Measurements from ENCODE around the gene CACNA1F.
A peak's percentile ranks its signal among the peaks of the same experiment; 100 is the strongest.

GRCh38 chrX:49172280-49172780 lies 60.8 kb downstream of the CACNA1F start:
- TF ChIP-seq CTCF (IDR thresholded peaks at IDR 0.05) (no peak), POLR2A (IDR thresholded peaks at IDR 0.05) (no peak), POLR2AphosphoS5 (IDR thresholded peaks at IDR 0.05; ENCODE audit: insufficient read depth in 1 of 2, low read depth in 1 of 2) (peak; percentile 31 to 43)
